ENCODE data around the gene SAMD4A.

GRCh38 chr14:54742492-54743350 lies 175.8 kb downstream of the SAMD4A start:
- TF ChIP-seq EZH2phosphoT487 (IDR thresholded peaks at IDR 0.05; ENCODE audit: insufficient read depth, low read depth) (no peak), EZH2 (IDR thresholded peaks at IDR 0.05; ENCODE audit: insufficient read depth, poor library complexity, severe bottlenecking) (no peak)
